GM20431 (cell line): Measurements from ENCODE around the gene GRIN2C.
"Not testable (repeated sequence)": the region's sequence is repeated elsewhere in the genome, so short reads cannot be mapped to it uniquely, and the experiment has no call there.

Experiments used
- in situ Hi-C: fragments of 300-500 bp; cut with MseI, MboI; formaldehyde crosslinking; loops from one replicate; pipeline ENCODE4 v1.15.0; 2020; ENCODE audit warnings: low sequenced_read_pairs; ENCODE audit not compliant: unreplicated experiment

Gene GRIN2C

GRCh38 chr17:74859459-74860228, at the start of gene GRIN2C:
TSS of gene GRIN2C (minus strand) at chr17:74859885. CDS start at chr17:74855092, 4,793 bp downstream.
- in situ Hi-C loops, result loop anchor here (10.0 kb wide), 1 partner anchor 65 kb away; no protein-coding TSS in a partner anchor

- in situ Hi-C loops, result not testable (repeated sequence)
Measured at GRCh38 chr17:74909097-74909496, 49.4 kb upstream of the GRIN2C start.

- in situ Hi-C loops, result no loop called here
Measured at GRCh38 chr17:74907012-74907411, 47.3 kb upstream of the GRIN2C start.

- in situ Hi-C loops, result not testable (repeated sequence)
Measured at GRCh38 chr17:74906214-74906793, 46.6 kb upstream of the GRIN2C start.

GRCh38 chr17:74904687-74905409, 45.2 kb upstream of the GRIN2C start:
- in situ Hi-C loops, result no loop called here

- in situ Hi-C loops, result no loop called here
Measured at GRCh38 chr17:74903671-74904070, 44.0 kb upstream of the GRIN2C start.

GRCh38 chr17:74903034-74903433, 43.3 kb upstream of the GRIN2C start:
- in situ Hi-C loops, result no loop called here

- in situ Hi-C loops, result no loop called here
Measured at GRCh38 chr17:74901353-74902135, 41.9 kb upstream of the GRIN2C start.

GRCh38 chr17:74900208-74900607, 40.5 kb upstream of the GRIN2C start:
- in situ Hi-C loops, result no loop called here

GRCh38 chr17:74898376-74898946, 38.8 kb upstream of the GRIN2C start:
- in situ Hi-C loops, result no loop called here

- in situ Hi-C loops, result no loop called here
Measured at GRCh38 chr17:74893936-74894671, 34.4 kb upstream of the GRIN2C start.

GRCh38 chr17:74892974-74893911, 33.6 kb upstream of the GRIN2C start, which contains the start of gene FADS6:
TSS of gene FADS6 (minus strand) at chr17:74893633. CDS start at chr17:74893595, 38 bp downstream.
- in situ Hi-C loops, result no loop called here

GRCh38 chr17:74892013-74892841, 32.5 kb upstream of the GRIN2C start:
- in situ Hi-C loops, result no loop called here

- in situ Hi-C loops, result no loop called here
Measured at GRCh38 chr17:74890554-74890953, 30.9 kb upstream of the GRIN2C start.

- in situ Hi-C loops, result no loop called here
Measured at GRCh38 chr17:74888469-74888868, 28.8 kb upstream of the GRIN2C start.

GRCh38 chr17:74883241-74883745, 23.6 kb upstream of the GRIN2C start:
- in situ Hi-C loops, result no loop called here
